Neural cell (in vitro differentiated cells): ENCODE results near the gene OR51D1. TPM values are rescaled to one million over a fixed set of nuclear protein-coding genes. Genes with fewer than 3 reads are reported as not detected.

Source experiments
- H2AFZ ChIP-seq: fragments of 200-600, 300-800 bp; sonication (generic), shearing (Covaris generic); 2 replicates; pipeline ENCODE4 v1.6.0; 2014; ENCODE audit warnings: low read depth, mild to moderate bottlenecking, antibody characterized with exemption, low read length, moderate library complexity
- H3F3A ChIP-seq: fragments of 200-600 bp; shearing (Covaris generic); 2 replicates; pipeline ENCODE4 v1.6.1; 2016; ENCODE audit warnings: mild to moderate bottlenecking, moderate library complexity, mixed read lengths, antibody characterized with exemption, low read length; ENCODE audit not compliant: insufficient read depth, poor library complexity, severe bottlenecking
- H3K27ac ChIP-seq: fragments of 200-600, 300-800 bp; sonication (generic), shearing (Covaris generic); 2 replicates; pipeline ENCODE4 v1.5.1; 2014; ENCODE audit warnings: mild to moderate bottlenecking, low read length, moderate library complexity
- H3K27me3 ChIP-seq: fragments of 300-800, 200-600 bp; sonication (generic), shearing (Covaris generic); 2 replicates; pipeline ENCODE4 v1.6.0; 2014; ENCODE audit warnings: mild to moderate bottlenecking, low read depth, low read length, moderate library complexity; ENCODE audit not compliant: insufficient read depth
- H3K36me3 ChIP-seq: fragments of 300-800, 200-600 bp; sonication (generic), shearing (Covaris generic); 2 replicates; pipeline ENCODE4 v1.5.1; 2014; ENCODE audit warnings: mild to moderate bottlenecking, antibody characterized with exemption, low read length, moderate library complexity; ENCODE audit not compliant: insufficient read depth
- H3K4me2 ChIP-seq: fragments of 300-800, 200-600 bp; sonication (generic), shearing (Covaris generic); 2 replicates; pipeline ENCODE4 v1.6.0; 2014; ENCODE audit warnings: mild to moderate bottlenecking, low read length
- H3K4me3 ChIP-seq: fragments of 300-800, 200-600 bp; sonication (generic), shearing (Covaris generic); 2 replicates; pipeline ENCODE4 v1.5.1; 2014; ENCODE audit warnings: mild to moderate bottlenecking, low read length, moderate library complexity
- H3K79me2 ChIP-seq: fragments of 200-600 bp; shearing (Covaris generic); replicated peaks from 2 replicates; pipeline ENCODE4 v1.6.0; 2014; ENCODE audit warnings: mild to moderate bottlenecking, low read length, moderate library complexity; ENCODE audit not compliant: insufficient read depth
- H3K9ac ChIP-seq: fragments of 300-800, 200-600 bp; sonication (generic), shearing (Covaris generic); 2 replicates; pipeline ENCODE4 v1.6.1; 2016; ENCODE audit warnings: mild to moderate bottlenecking, low read length, mixed read lengths
- H3K9me2 ChIP-seq: fragments of 200-600 bp; shearing (Covaris generic); 2 replicates; pipeline ENCODE4 v1.6.1; 2016; ENCODE audit warnings: mild to moderate bottlenecking, low read length, mixed read lengths; ENCODE audit not compliant: insufficient read depth
- H3K9me3 ChIP-seq: fragments of 200-600, 300-800 bp; sonication (generic), shearing (Covaris generic); 2 replicates; pipeline ENCODE4 v1.6.1; 2016; ENCODE audit warnings: mild to moderate bottlenecking, mixed run types, low read length, moderate library complexity, mixed read lengths
- H4K20me1 ChIP-seq: fragments of 200-600 bp; shearing (Covaris generic); 2 replicates; pipeline ENCODE4 v1.6.1; 2016; ENCODE audit warnings: mild to moderate bottlenecking, mixed run types; ENCODE audit not compliant: insufficient read depth
- EP300 ChIP-seq: fragments of 450-650 bp; conservative IDR thresholded peaks from 2 replicates; pipeline ENCODE4 v1.6.1; 2014; ENCODE audit warnings: antibody characterized with exemption, mild to moderate bottlenecking, moderate library complexity; ENCODE audit not compliant: poor library complexity, severe bottlenecking
- EZH2 ChIP-seq: fragments of 200-600, 300-800 bp; shearing (Covaris generic), sonication (generic); IDR thresholded peaks from 2 replicates; pipeline ENCODE4 v1.6.1; 2014; ENCODE audit warnings: antibody characterized with exemption, low read length, borderline replicate concordance, mild to moderate bottlenecking; ENCODE audit not compliant: insufficient read depth, poor library complexity, severe bottlenecking
- MXI1 ChIP-seq: fragments of 450-650 bp; conservative IDR thresholded peaks from 2 replicates; pipeline ENCODE4 v1.6.1; 2014; ENCODE audit warnings: antibody characterized with exemption, mild to moderate bottlenecking; ENCODE audit not compliant: poor library complexity, severe bottlenecking
- POLR2AphosphoS5 ChIP-seq: IDR thresholded peaks from 2 replicates; pipeline ENCODE4 v1.6.1; 2012
- RAD21 ChIP-seq: fragments of 450-650 bp; conservative IDR thresholded peaks from 2 replicates; pipeline ENCODE4 v1.6.1; 2014; ENCODE audit warnings: antibody characterized with exemption, mild to moderate bottlenecking, moderate library complexity
- REST ChIP-seq: IDR thresholded peaks from 2 replicates; pipeline ENCODE4 v1.6.1; 2012; ENCODE audit warnings: borderline replicate concordance
- SMC3 ChIP-seq: fragments of 450-650 bp; conservative IDR thresholded peaks from 2 replicates; pipeline ENCODE4 v1.6.1; 2014; ENCODE audit warnings: antibody characterized with exemption, mild to moderate bottlenecking, moderate library complexity; ENCODE audit not compliant: poor library complexity
- TAF1 ChIP-seq: IDR thresholded peaks from 2 replicates; pipeline ENCODE4 v1.6.1; 2012; ENCODE audit warnings: low read depth
- polyA plus RNA-seq: library from polyadenylated mRNA; depleted of rRNA; stranded (reverse); fragments of >200 nt; gene quantifications from 2 replicates; pipeline ENCODE4 v1.2.3, GENCODE V29; 2014
- TF ChIP-seq, protein P1 (sequence below): fragments of 450-650 bp; IDR thresholded peaks from 2 replicates; pipeline ENCODE4 v1.5.1; 2014; ENCODE audit warnings: antibody characterized with exemption, mild to moderate bottlenecking, moderate library complexity; ENCODE audit not compliant: poor library complexity, severe bottlenecking

Gene OR51D1
- polyA plus RNA-seq, 1 donor from 2014 or later: not detected

- Histone ChIP-seq H3K36me3 (no peaks in the 10 kb centered on the region), H4K20me1 (no peaks in the 10 kb centered on the region), H2AFZ (no peak overlapping the region), H3K79me2 (no peaks in the 10 kb centered on the region), H3K27me3 (no peaks in the 10 kb centered on the region), H3K9ac (no peak overlapping the region), H3K4me3 (no peak overlapping the region), H3K9me3 (no peaks in the 10 kb centered on the region), H3K27ac (no peak overlapping the region), H3K4me2 (no peak overlapping the region), H3F3A (no peaks in the 10 kb centered on the region), H3K9me2 (no peaks in the 10 kb centered on the region)
- TF ChIP-seq EZH2 (no peak), EP300 (no peak), RAD21 (no peak), POLR2AphosphoS5 (no peak), TAF1 (no peak), MXI1 (no peak), SMC3 (no peak), REST (no peak)
- TF ChIP-seq, protein P1, sequence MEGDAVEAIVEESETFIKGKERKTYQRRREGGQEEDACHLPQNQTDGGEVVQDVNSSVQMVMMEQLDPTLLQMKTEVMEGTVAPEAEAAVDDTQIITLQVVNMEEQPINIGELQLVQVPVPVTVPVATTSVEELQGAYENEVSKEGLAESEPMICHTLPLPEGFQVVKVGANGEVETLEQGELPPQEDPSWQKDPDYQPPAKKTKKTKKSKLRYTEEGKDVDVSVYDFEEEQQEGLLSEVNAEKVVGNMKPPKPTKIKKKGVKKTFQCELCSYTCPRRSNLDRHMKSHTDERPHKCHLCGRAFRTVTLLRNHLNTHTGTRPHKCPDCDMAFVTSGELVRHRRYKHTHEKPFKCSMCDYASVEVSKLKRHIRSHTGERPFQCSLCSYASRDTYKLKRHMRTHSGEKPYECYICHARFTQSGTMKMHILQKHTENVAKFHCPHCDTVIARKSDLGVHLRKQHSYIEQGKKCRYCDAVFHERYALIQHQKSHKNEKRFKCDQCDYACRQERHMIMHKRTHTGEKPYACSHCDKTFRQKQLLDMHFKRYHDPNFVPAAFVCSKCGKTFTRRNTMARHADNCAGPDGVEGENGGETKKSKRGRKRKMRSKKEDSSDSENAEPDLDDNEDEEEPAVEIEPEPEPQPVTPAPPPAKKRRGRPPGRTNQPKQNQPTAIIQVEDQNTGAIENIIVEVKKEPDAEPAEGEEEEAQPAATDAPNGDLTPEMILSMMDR: no peak
Measured at GRCh38 chr11:4658629-4659445, 21.6 kb downstream of the OR51D1 start.

DNA sequence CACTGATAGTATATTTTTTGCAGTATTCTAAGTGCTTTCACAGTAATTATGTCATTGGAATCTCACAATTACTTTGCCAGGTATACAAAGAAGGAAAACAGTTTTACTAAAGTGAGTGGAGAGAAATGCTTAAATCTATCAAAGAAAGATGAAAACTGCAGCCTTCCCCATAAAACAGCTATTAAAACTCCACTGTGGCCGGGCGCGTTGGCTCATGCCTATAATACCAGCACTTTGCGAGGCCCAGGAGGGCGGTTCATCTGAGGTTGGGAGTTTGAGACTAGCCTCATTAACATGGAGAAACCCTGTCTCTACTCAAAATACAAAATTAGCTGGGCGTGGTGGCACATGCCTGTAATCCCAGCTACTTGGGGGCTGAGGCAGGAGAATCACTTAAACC lies 25.6 kb downstream of the OR51D1 start:
- H3K9me3 ChIP-seq: no peaks in the 10 kb centered on the region
- H3K79me2 ChIP-seq: no peaks in the 10 kb centered on the region
- H4K20me1 ChIP-seq: no peaks in the 10 kb centered on the region
- no peak overlapping the region for H3K4me2 ChIP-seq
- H2AFZ ChIP-seq: no peak overlapping the region
- no peaks in the 10 kb centered on the region for H3K9me2 ChIP-seq
- H3K4me3 ChIP-seq: no peak overlapping the region
- H3K9ac ChIP-seq: no peak overlapping the region
- H3K27me3 ChIP-seq: no peaks in the 10 kb centered on the region
- no peak overlapping the region for H3K27ac ChIP-seq
- H3F3A ChIP-seq: no peaks in the 10 kb centered on the region
- TF ChIP-seq MXI1 (no peak), POLR2AphosphoS5 (no peak), REST (no peak), TAF1 (no peak), SMC3 (no peak), EP300 (no peak), EZH2 (no peak), RAD21 (no peak)
- TF ChIP-seq, protein P1: no peak
- H3K36me3 ChIP-seq: no peaks in the 10 kb centered on the region
